GM12878 (cell line): ENCODE results near the gene RIPOR3. TPM values are rescaled to one million over a fixed set of nuclear protein-coding genes. Genes with fewer than 3 reads are reported as not detected.

Source experiments
- ATAC-seq: fragments of 200-7000 bp; cut with Tn5 transposase; 3 replicates; pipeline ENCODE4 v1.9.1; 2020; ENCODE audit warnings: mild to moderate bottlenecking, moderate library complexity
- BruUV-seq: library from RNA; stranded (reverse); fragments of 400-500 nt; replicated peaks from 2 replicates; lab custom pipeline; 2021; lab: Mats Ljungman, UMichigan
- CTCF ChIA-PET: fragments of 300-600 bp; sonication (Branson Sonifier 250); formaldehyde crosslinking; extraction: SDS; loops from one replicate; lab custom pipeline; 2021; ENCODE audit warnings: inconsistent platforms; lab: Yijun Ruan, JAX
- POLR2A ChIA-PET: fragments of 350-600 bp; formaldehyde crosslinking; extraction: SDS; loops from one replicate; lab custom pipeline; 2021; ENCODE audit warnings: inconsistent platforms; lab: Charles Lee
- RAD21 ChIA-PET: fragments of 300-600 bp; sonication (Branson Sonifier 250); formaldehyde crosslinking; loops from one replicate; lab custom pipeline; 2023; ENCODE audit warnings: antibody characterized with exemption; ENCODE audit not compliant: unreplicated experiment; lab: Charles Lee
- SMC1A ChIA-PET: fragments of 300-600 bp; sonication (Branson Sonifier 250); formaldehyde crosslinking; loops from one replicate; lab custom pipeline; 2023; ENCODE audit not compliant: unreplicated experiment, uncharacterized antibody; lab: Charles Lee
- DNase-seq: peaks from one replicate; pipeline ENCODE4 v3.0.0-alpha.2; 2011; ENCODE audit warnings: low read depth, low spot score
- FAIRE-seq: peaks from 3 replicates; lab custom pipeline; 2011; peaks lifted over from hg19 to GRCh38; lab: Jason Lieb, UNC
- H2AFZ ChIP-seq: 2 replicates; pipeline ENCODE4 v1.6.0; 2011; ENCODE audit warnings: low read depth, low read length, control low read depth; ENCODE audit not compliant: control insufficient read depth
- H3K27ac ChIP-seq: 2 replicates; pipeline ENCODE4 v1.5.1; 2011; ENCODE audit warnings: control low read depth; ENCODE audit not compliant: control insufficient read depth, insufficient read depth
- H3K27me3 ChIP-seq, 2 experiments: replicated peaks in 1 of 2; 2 replicates each; pipeline versions ENCODE4 v1.6.0 to v1.6.1; 2011; ENCODE audit warnings: low read length in 1 of 2; ENCODE audit not compliant: control insufficient read depth in 2 of 2, insufficient read depth in 2 of 2
- H3K36me3 ChIP-seq, 2 experiments: 2 replicates each; pipeline ENCODE4 v1.5.1; 2011; ENCODE audit warnings: low read length in 1 of 2; ENCODE audit not compliant: control insufficient read depth in 2 of 2, insufficient read depth in 2 of 2
- H3K4me1 ChIP-seq: 2 replicates; pipeline ENCODE4 v1.6.1; 2011; ENCODE audit warnings: mild to moderate bottlenecking, low read length, moderate library complexity, mixed read lengths; ENCODE audit not compliant: control insufficient read depth, insufficient read depth
- H3K4me2 ChIP-seq: 2 replicates; pipeline ENCODE4 v1.6.0; 2011; ENCODE audit warnings: control low read depth; ENCODE audit not compliant: control insufficient read depth, insufficient read depth
- H3K4me3 ChIP-seq: fragments of 200-600 bp; sonication (generic); 2 replicates; pipeline ENCODE4 v1.5.1; 2016
- H3K79me2 ChIP-seq: 2 replicates; pipeline ENCODE4 v1.6.0; 2011; ENCODE audit warnings: low read length; ENCODE audit not compliant: control insufficient read depth, insufficient read depth
- H3K9ac ChIP-seq: 2 replicates; pipeline ENCODE4 v1.8.0; 2011; ENCODE audit warnings: low read length, control low read depth, mixed read lengths; ENCODE audit not compliant: control insufficient read depth, insufficient read depth
- H3K9me3 ChIP-seq: replicated peaks from 3 replicates; pipeline ENCODE4 v1.5.1; 2011; ENCODE audit warnings: mild to moderate bottlenecking, low read length; ENCODE audit not compliant: control insufficient read depth, insufficient read depth
- H4K20me1 ChIP-seq: 2 replicates; pipeline ENCODE4 v1.6.0; 2011; ENCODE audit not compliant: control insufficient read depth, insufficient read depth
- BACH1 ChIP-seq: fragments of 450-650 bp; IDR thresholded peaks from 2 replicates; pipeline ENCODE4 v1.6.1; 2017; ENCODE audit warnings: mild to moderate bottlenecking, borderline replicate concordance
- CHD1 ChIP-seq: IDR thresholded peaks from 2 replicates; pipeline ENCODE4 v1.6.1; 2012; ENCODE audit warnings: low read depth, low read length, improper control_type of control experiment
- MYC ChIP-seq: IDR thresholded peaks from 2 replicates; pipeline ENCODE4 v1.6.1; 2011; ENCODE audit warnings: mild to moderate bottlenecking, low read length, moderate library complexity, inconsistent platforms; ENCODE audit not compliant: insufficient read depth, insufficient replicate concordance, insufficient read length, severe bottlenecking
- SRF ChIP-seq, 2 experiments: IDR thresholded peaks; 2 replicates each; pipeline ENCODE4 v1.6.1; 2011; ENCODE audit warnings: low read depth in 2 of 2, low read length in 2 of 2, mild to moderate bottlenecking in 1 of 2, moderate library complexity in 1 of 2
- WGBS: methylation state at CpG from one replicate; pipeline ENCODE4 v1.1.6; 2016; ENCODE audit warnings: low lambda C conversion rate; ENCODE audit not compliant: insufficient replicate concordance, insufficient coverage; ENCODE audit errors: missing lambda C conversion rate; 5-methylcytosine and 5-hydroxymethylcytosine counted together
- in situ Hi-C: fragments of 300-500 bp; cut with MboI; formaldehyde crosslinking; loops from 9 replicates; pipeline ENCODE4 v1.14.3; 2018; ENCODE audit warnings: mixed read lengths
- intact Hi-C: fragments of 100-400 bp; cut with micrococcal nuclease; formaldehyde crosslinking; loops from one replicate; pipeline ENCODE4 v1.14.2; 2022; ENCODE audit not compliant: unreplicated experiment
- polyA plus RNA-seq, 11 experiments: library from polyadenylated mRNA; depleted of rRNA in 4 of 11; unstranded in 6 of 11; stranded (reverse) in 5 of 11; fragments of >200 nt; fragmentation: Nextera tagmentation in 4 of 11; fragmentation: Illumina TruSeq in 1 of 11; extraction: Ambion mirVana in 4 of 11; extraction: Trizol in 1 of 11; gene quantifications; 1 replicate in 1 of 11; 2 replicates in 10 of 11; pipeline versions ENCODE4 v1.2.1 to v1.2.3, GENCODE V29; 2011 to 2016; ENCODE audit warnings: inconsistent platforms in 2 of 11, missing spikeins in 2 of 11, low read depth in 1 of 11
- total RNA-seq, 4 experiments: library from RNA; depleted of rRNA in 3 of 4; stranded (reverse); fragments of >200 nt in 3 of 4; fragmentation: Illumina TruSeq in 1 of 4; extraction: Trizol in 1 of 4; gene quantifications; 2 replicates each; pipeline versions ENCODE4 v1.2.1 to v1.2.3, GENCODE V29; 2013 to 2021
- TF ChIP-seq, protein P1 (sequence below), 3 experiments: IDR thresholded peaks in 2 of 3; conservative IDR thresholded peaks in 1 of 3; 2 replicates each; pipeline ENCODE4 v1.5.1; 2011; ENCODE audit warnings: low read depth in 3 of 3, low read length in 3 of 3, mild to moderate bottlenecking in 3 of 3, control low read depth in 2 of 3, moderate library complexity in 2 of 3, inconsistent platforms in 1 of 3, mixed read lengths in 1 of 3; ENCODE audit not compliant: control insufficient read depth in 2 of 3, insufficient read depth in 1 of 3; ENCODE audit errors: extremely low read depth in 1 of 3
- TF ChIP-seq, protein P2 (sequence below): fragments of 450-650 bp; IDR thresholded peaks from 2 replicates; pipeline ENCODE4 v1.6.1; 2017; ENCODE audit warnings: antibody characterized with exemption, mild to moderate bottlenecking, moderate library complexity
- TF ChIP-seq, protein P3 (sequence below): IDR thresholded peaks from 2 replicates; pipeline ENCODE4 v1.6.1; 2012; ENCODE audit warnings: mild to moderate bottlenecking, low read depth, low read length

Gene RIPOR3
- total and polyA plus RNA-seq, 10 of the 15 experiments (the other 5 are each of a cell fraction or from before 2014, with no cell fraction given), result 0.04 to 0.55 (median 0.12) TPM; not detected in 6

DNA sequence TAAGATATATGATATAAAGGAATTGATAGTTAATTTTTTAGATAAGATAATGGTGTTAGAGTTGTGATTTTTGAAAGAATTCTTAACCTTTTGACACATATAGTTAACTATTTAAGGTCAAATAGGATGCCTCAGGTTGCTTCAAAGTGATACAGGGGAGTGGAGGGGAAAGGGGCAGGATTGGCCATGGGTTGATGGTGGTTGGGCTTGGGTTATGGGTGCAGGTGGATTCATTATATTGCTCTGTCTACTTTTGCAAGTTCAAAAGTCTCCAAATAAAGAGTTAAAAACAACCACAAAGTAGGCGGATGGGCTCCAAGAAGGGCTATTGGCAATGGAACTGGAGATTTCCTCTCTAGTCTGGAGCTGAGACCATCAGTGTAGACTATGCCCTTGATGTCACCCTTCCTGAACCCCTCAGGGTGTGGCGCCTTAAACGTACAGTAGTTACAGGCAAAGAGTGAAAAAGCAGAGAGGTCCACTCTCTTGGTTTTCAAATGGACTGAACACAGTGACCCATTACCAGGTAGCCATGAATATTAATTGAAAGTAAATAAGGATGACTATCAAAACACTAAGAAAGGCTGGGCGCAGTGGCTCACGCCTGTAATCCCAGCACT is 100.0 kb downstream of the RIPOR3 start:
- ChIA-PET RAD21 (interaction anchor here (0.6 kb wide), 1 partner anchor 600 kb away, joined by 6 read pairs; no protein-coding TSS in a partner anchor), SMC1A (no interaction called here), POLR2A (no interaction called here), CTCF (no interaction called here)
- Histone ChIP-seq H2AFZ (no peak overlapping the region), H4K20me1 (no peaks in the 10 kb centered on the region), H3K4me3 (no peak overlapping the region), H3K27me3 (no peaks in the 10 kb centered on the region), H3K4me1 (no peaks in the 10 kb centered on the region), H3K4me2 (no peak overlapping the region), H3K36me3 (peaks cover 7 to 14% of the 10 kb centered on the region in 2 experiments), H3K79me2 (no peaks in the 10 kb centered on the region), H3K27ac (no peak overlapping the region), H3K9ac (no peak overlapping the region), H3K9me3 (no peaks in the 10 kb centered on the region)
- no peak for ATAC-seq
- 99% methylated on average over 5 of the region's 5 CpGs for WGBS
- no peak for FAIRE-seq
- TF ChIP-seq CHD1, result no peak
- no peak for TF ChIP-seq SRF (IDR thresholded peaks at IDR 0.05; ENCODE audit: low read depth in 2 of 2, low read length in 2 of 2)
- TF ChIP-seq, protein P1, sequence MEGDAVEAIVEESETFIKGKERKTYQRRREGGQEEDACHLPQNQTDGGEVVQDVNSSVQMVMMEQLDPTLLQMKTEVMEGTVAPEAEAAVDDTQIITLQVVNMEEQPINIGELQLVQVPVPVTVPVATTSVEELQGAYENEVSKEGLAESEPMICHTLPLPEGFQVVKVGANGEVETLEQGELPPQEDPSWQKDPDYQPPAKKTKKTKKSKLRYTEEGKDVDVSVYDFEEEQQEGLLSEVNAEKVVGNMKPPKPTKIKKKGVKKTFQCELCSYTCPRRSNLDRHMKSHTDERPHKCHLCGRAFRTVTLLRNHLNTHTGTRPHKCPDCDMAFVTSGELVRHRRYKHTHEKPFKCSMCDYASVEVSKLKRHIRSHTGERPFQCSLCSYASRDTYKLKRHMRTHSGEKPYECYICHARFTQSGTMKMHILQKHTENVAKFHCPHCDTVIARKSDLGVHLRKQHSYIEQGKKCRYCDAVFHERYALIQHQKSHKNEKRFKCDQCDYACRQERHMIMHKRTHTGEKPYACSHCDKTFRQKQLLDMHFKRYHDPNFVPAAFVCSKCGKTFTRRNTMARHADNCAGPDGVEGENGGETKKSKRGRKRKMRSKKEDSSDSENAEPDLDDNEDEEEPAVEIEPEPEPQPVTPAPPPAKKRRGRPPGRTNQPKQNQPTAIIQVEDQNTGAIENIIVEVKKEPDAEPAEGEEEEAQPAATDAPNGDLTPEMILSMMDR (IDR thresholded peaks at IDR 0.05 in 2 of 3, conservative IDR thresholded peaks at IDR 0.05 in 1 of 3; ENCODE audit: control insufficient read depth in 2 of 3, extremely low read depth in 1 of 3, insufficient read depth in 1 of 3, low read depth in 3 of 3, low read length in 3 of 3), result no peak
- TF ChIP-seq, protein P2, sequence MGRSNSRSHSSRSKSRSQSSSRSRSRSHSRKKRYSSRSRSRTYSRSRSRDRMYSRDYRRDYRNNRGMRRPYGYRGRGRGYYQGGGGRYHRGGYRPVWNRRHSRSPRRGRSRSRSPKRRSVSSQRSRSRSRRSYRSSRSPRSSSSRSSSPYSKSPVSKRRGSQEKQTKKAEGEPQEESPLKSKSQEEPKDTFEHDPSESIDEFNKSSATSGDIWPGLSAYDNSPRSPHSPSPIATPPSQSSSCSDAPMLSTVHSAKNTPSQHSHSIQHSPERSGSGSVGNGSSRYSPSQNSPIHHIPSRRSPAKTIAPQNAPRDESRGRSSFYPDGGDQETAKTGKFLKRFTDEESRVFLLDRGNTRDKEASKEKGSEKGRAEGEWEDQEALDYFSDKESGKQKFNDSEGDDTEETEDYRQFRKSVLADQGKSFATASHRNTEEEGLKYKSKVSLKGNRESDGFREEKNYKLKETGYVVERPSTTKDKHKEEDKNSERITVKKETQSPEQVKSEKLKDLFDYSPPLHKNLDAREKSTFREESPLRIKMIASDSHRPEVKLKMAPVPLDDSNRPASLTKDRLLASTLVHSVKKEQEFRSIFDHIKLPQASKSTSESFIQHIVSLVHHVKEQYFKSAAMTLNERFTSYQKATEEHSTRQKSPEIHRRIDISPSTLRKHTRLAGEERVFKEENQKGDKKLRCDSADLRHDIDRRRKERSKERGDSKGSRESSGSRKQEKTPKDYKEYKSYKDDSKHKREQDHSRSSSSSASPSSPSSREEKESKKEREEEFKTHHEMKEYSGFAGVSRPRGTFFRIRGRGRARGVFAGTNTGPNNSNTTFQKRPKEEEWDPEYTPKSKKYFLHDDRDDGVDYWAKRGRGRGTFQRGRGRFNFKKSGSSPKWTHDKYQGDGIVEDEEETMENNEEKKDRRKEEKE, result no peak
- TF ChIP-seq, protein P3, sequence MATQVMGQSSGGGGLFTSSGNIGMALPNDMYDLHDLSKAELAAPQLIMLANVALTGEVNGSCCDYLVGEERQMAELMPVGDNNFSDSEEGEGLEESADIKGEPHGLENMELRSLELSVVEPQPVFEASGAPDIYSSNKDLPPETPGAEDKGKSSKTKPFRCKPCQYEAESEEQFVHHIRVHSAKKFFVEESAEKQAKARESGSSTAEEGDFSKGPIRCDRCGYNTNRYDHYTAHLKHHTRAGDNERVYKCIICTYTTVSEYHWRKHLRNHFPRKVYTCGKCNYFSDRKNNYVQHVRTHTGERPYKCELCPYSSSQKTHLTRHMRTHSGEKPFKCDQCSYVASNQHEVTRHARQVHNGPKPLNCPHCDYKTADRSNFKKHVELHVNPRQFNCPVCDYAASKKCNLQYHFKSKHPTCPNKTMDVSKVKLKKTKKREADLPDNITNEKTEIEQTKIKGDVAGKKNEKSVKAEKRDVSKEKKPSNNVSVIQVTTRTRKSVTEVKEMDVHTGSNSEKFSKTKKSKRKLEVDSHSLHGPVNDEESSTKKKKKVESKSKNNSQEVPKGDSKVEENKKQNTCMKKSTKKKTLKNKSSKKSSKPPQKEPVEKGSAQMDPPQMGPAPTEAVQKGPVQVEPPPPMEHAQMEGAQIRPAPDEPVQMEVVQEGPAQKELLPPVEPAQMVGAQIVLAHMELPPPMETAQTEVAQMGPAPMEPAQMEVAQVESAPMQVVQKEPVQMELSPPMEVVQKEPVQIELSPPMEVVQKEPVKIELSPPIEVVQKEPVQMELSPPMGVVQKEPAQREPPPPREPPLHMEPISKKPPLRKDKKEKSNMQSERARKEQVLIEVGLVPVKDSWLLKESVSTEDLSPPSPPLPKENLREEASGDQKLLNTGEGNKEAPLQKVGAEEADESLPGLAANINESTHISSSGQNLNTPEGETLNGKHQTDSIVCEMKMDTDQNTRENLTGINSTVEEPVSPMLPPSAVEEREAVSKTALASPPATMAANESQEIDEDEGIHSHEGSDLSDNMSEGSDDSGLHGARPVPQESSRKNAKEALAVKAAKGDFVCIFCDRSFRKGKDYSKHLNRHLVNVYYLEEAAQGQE, result no peak
- TF ChIP-seq BACH1, result no peak
- TF ChIP-seq MYC, result no peak
- in situ Hi-C loops (no loop called here), intact Hi-C loops (no loop called here)
- no TSS peak for BruUV-seq
- no peak for DNase-seq
